BE2C (cell line): ENCODE data around the gene MCC.

Experiments used
- DNase-seq: peaks from one replicate; pipeline ENCODE4 v3.0.0-alpha.2; 2020
- H3K27me3 ChIP-seq: fragments of 250-450 bp; sonication (Bioruptor Pico); 2 replicates; pipeline ENCODE4 v1.5.1; 2020; ENCODE audit warnings: mild to moderate bottlenecking
- H3K36me3 ChIP-seq: fragments of 250-450 bp; sonication (Bioruptor Pico); 2 replicates; pipeline ENCODE4 v1.5.1; 2020; ENCODE audit warnings: mild to moderate bottlenecking
- H3K4me1 ChIP-seq: fragments of 250-450 bp; sonication (Bioruptor Pico); 2 replicates; pipeline ENCODE4 v1.5.1; 2020
- H3K4me3 ChIP-seq: 2 replicates; pipeline ENCODE4 v1.5.1; 2011; ENCODE audit warnings: low read depth, low read length
- H3K9me3 ChIP-seq: fragments of 250-450 bp; sonication (Bioruptor Pico); 2 replicates; pipeline ENCODE4 v1.5.1; 2020
- CTCF ChIP-seq: IDR thresholded peaks from 2 replicates; pipeline ENCODE4 v1.5.1; 2012; ENCODE audit warnings: mild to moderate bottlenecking, low read depth, low read length

MCC gene

GRCh38 chr5:113513384-113514288, 25.4 kb upstream of the MCC start, which contains the start of gene YTHDC2:
TSS of gene YTHDC2 (plus strand) at chr5:113513694. CDS start at chr5:113513896, 202 bp downstream.
- peak; percentile 94 for DNase-seq
- TF ChIP-seq CTCF: peak; percentile 52
- Histone ChIP-seq H3K4me1 (no peaks in the 10 kb centered on the region; the same call in 1 of the 2 replicates), H3K9me3 (no peaks in the 10 kb centered on the region), H3K27me3 (no peaks in the 10 kb centered on the region), H3K4me3 (peak within 1 kb of the TSS; percentile 80), H3K36me3 (peaks cover 2% of the 10 kb centered on the region; the same call in 1 of the 2 replicates)

DNA sequence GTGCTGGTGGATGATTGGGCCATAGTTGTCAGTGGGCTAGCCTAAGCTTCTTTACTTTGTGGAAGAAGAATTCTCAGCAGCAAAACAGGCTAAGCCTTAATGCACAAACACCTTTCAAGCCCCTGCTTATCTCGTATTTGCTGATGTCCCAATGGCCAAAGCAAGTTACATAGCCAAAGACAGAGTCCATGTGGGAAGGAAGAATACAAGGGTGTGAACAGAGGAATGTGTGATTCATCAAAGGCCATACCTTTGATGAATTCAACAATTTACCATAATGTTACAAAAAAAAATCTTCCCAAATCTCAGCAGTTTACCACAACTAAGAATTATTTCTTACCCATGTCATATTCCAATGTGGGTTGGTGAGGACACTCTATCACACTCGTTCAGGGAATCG, 24.1 kb upstream of the MCC start:
- H3K9me3 ChIP-seq: no peaks in the 10 kb centered on the region
- DNase-seq: no peak
- no peak for TF ChIP-seq CTCF
- H3K4me3 ChIP-seq: no peak overlapping the region
- no peaks in the 10 kb centered on the region for H3K27me3 ChIP-seq
- peaks cover 2% of the 10 kb centered on the region; the same call in 1 of the 2 replicates for H3K36me3 ChIP-seq
- H3K4me1 ChIP-seq: no peaks in the 10 kb centered on the region; the same call in 1 of the 2 replicates

DNA sequence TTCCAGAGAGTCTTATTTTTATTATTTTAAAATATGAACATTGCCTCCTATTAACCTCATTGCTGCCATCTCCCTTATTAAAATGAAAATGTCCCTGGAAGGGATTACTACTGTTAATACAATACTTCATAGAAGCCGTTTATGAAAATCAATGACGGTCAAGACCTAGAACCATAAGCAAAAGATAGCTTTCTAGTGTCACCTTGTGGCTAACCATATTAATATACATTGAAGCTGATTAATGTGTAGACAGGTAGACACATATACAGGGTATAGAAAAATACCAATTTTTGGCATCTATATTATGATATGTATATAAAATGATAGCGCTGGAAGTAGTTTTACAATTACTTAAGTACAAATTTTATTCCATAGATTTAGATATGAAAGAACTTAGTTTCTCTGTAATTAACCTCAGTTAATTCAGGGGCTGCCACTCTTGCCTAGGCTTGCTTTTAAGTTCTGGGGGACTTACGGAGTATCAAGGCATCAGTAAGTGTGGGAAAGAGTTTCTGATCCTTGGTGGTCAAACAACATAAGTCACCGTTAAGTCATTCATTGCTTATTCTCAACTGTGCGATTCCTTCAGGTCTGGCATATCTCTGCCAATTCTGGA, 22.7 kb upstream of the MCC start:
- no peak for DNase-seq
- Histone ChIP-seq H3K9me3 (no peaks in the 10 kb centered on the region), H3K27me3 (no peaks in the 10 kb centered on the region), H3K4me3 (no peak overlapping the region), H3K36me3 (no peaks in the 10 kb centered on the region), H3K4me1 (no peaks in the 10 kb centered on the region; the same call in 1 of the 2 replicates)
- TF ChIP-seq CTCF: peak; percentile 56

- TF ChIP-seq CTCF: no peak
- H3K4me3 ChIP-seq: no peak overlapping the region
- H3K4me1 ChIP-seq: 0 out of 2 replicates have a peak, but pooled peaks cover 3% of the 10 kb centered on the region
- H3K9me3 ChIP-seq: no peaks in the 10 kb centered on the region
- DNase-seq: no peak
- H3K36me3 ChIP-seq: no peaks in the 10 kb centered on the region
- H3K27me3 ChIP-seq: no peaks in the 10 kb centered on the region
These were observed 20.5 kb upstream of the MCC start for GRCh38 chr5:113508756-113509155.

- Histone ChIP-seq H3K36me3 (no peaks in the 10 kb centered on the region), H3K27me3 (no peaks in the 10 kb centered on the region), H3K4me1 (0 out of 2 replicates have a peak, but pooled peaks cover 3% of the 10 kb centered on the region), H3K4me3 (no peak overlapping the region), H3K9me3 (no peaks in the 10 kb centered on the region)
- no peak for TF ChIP-seq CTCF
- DNase-seq: no peak
These were observed 19.3 kb upstream of the MCC start for GRCh38 chr5:113507601-113508000.
